Hepatocyte (in vitro differentiated cells): ENCODE measurements around the gene ZSWIM4. TPM values are rescaled to one million over a fixed set of nuclear protein-coding genes. Genes with fewer than 3 reads are reported as not detected.

Experiments
- DNase-seq: peaks from one replicate; pipeline ENCODE4 v3.0.0-alpha.2; 2016; ENCODE audit warnings: low spot score
- H2AFZ ChIP-seq: fragments of 200-600 bp; sonication (generic); 2 replicates; pipeline ENCODE4 v1.6.0; 2016; ENCODE audit warnings: antibody characterized with exemption, mild to moderate bottlenecking
- H3K27ac ChIP-seq: fragments of 200-600 bp; sonication (generic); 2 replicates; pipeline ENCODE4 v1.5.1; 2016; ENCODE audit warnings: mild to moderate bottlenecking
- H3K27me3 ChIP-seq: fragments of 200-600 bp; sonication (generic); 2 replicates; pipeline ENCODE4 v1.6.1; 2016
- H3K36me3 ChIP-seq: fragments of 200-600 bp; sonication (generic); replicated peaks from 2 replicates; pipeline ENCODE4 v1.5.1; 2016; ENCODE audit warnings: low read depth; ENCODE audit not compliant: insufficient read depth
- H3K4me1 ChIP-seq: fragments of 200-600 bp; sonication (generic); 2 replicates; pipeline ENCODE4 v1.5.1; 2016; ENCODE audit warnings: mild to moderate bottlenecking, moderate library complexity; ENCODE audit not compliant: insufficient read depth
- H3K4me2 ChIP-seq: fragments of 200-600 bp; sonication (generic); 2 replicates; pipeline ENCODE4 v1.6.0; 2016
- H3K4me3 ChIP-seq: fragments of 200-600 bp; sonication (generic); 2 replicates; pipeline ENCODE4 v1.5.1; 2016; ENCODE audit warnings: mild to moderate bottlenecking
- H3K79me2 ChIP-seq: fragments of 200-600 bp; sonication (generic); 2 replicates; pipeline ENCODE4 v1.6.0; 2017; ENCODE audit warnings: mild to moderate bottlenecking
- H3K9me2 ChIP-seq: fragments of 200-600 bp; sonication (generic); replicated peaks from 2 replicates; pipeline ENCODE4 v1.6.0; 2017; ENCODE audit warnings: mild to moderate bottlenecking; ENCODE audit not compliant: insufficient read depth
- H3K9me3 ChIP-seq: fragments of 200-600 bp; sonication (generic); 2 replicates; pipeline ENCODE4 v1.5.1; 2016; ENCODE audit warnings: low read depth, mild to moderate bottlenecking
- H4K20me1 ChIP-seq: fragments of 200-600 bp; sonication (generic); 2 replicates; pipeline ENCODE4 v1.6.0; 2016; ENCODE audit warnings: mild to moderate bottlenecking; ENCODE audit not compliant: insufficient read depth, poor library complexity, severe bottlenecking
- EZH2 ChIP-seq: fragments of 200-600 bp; sonication (generic); IDR thresholded peaks from 2 replicates; pipeline ENCODE4 v1.6.1; 2016; ENCODE audit warnings: antibody characterized with exemption, mild to moderate bottlenecking, borderline replicate concordance
- EZH2phosphoT487 ChIP-seq: fragments of 200-600 bp; sonication (generic); IDR thresholded peaks from one replicate; pipeline ENCODE4 v1.6.1; 2018; ENCODE audit warnings: antibody characterized with exemption, mild to moderate bottlenecking, low read depth, moderate library complexity; ENCODE audit not compliant: unreplicated experiment, severe bottlenecking
- WGBS: methylation state at CpG from one replicate; pipeline ENCODE4 v1.1.6; 2016; ENCODE audit warnings: low lambda C conversion rate; ENCODE audit errors: missing lambda C conversion rate; 5-methylcytosine and 5-hydroxymethylcytosine counted together
- polyA plus RNA-seq: library from polyadenylated mRNA; unstranded; fragments of >200 nt; fragmentation: Nextera tagmentation; extraction: Ambion mirVana; gene quantifications from 2 replicates; pipeline ENCODE4 v1.2.1, GENCODE V29; 2016
- total RNA-seq: library from RNA; depleted of rRNA; stranded (reverse); fragments of >200 nt; gene quantifications from 2 replicates; pipeline ENCODE4 v1.2.3, GENCODE V29; 2014
- TF ChIP-seq, protein P1 (sequence below): fragments of 200-600 bp; sonication (generic); IDR thresholded peaks from 2 replicates; pipeline ENCODE4 v1.5.1; 2016; ENCODE audit warnings: antibody characterized with exemption, mild to moderate bottlenecking; ENCODE audit not compliant: poor library complexity

Gene ZSWIM4
- total and polyA plus RNA-seq, 2 experiments from 2014 or later, result 3.5 to 3.7 TPM

DNA sequence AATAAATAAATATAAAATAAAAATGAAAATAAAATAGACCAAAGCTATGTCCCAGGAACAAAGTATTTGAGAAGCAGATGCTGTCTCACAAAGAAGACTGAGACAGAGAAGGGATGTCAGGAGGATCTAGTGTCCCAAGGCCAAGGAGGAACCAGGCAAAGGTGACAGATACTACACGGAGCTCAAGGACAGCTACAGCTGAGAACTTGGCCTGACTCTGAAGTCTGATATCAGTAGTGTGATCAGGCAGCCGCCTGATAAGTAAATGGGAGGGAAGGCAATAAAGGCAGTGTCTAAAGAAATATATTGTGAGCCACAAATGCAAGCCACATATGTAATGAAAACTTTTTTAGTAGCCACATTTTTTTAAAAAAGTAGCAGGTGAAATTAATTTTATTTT, 61.3 kb downstream of the ZSWIM4 start:
- Histone ChIP-seq H3K4me3 (no peak overlapping the region), H3K4me2 (no peak overlapping the region), H3K27me3 (no peaks in the 10 kb centered on the region), H3K9me3 (no peaks in the 10 kb centered on the region), H4K20me1 (no peaks in the 10 kb centered on the region), H3K36me3 (no peaks in the 10 kb centered on the region), H3K4me1 (peaks cover 26% of the 10 kb centered on the region), H2AFZ (no peak overlapping the region), H3K9me2 (no peaks in the 10 kb centered on the region), H3K27ac (no peak overlapping the region), H3K79me2 (no peaks in the 10 kb centered on the region)
- no peak for DNase-seq
- 59% methylated on average over 2 of the region's 2 CpGs for WGBS
- TF ChIP-seq EZH2 (no peak), EZH2phosphoT487 (no peak)
- TF ChIP-seq, protein P1, sequence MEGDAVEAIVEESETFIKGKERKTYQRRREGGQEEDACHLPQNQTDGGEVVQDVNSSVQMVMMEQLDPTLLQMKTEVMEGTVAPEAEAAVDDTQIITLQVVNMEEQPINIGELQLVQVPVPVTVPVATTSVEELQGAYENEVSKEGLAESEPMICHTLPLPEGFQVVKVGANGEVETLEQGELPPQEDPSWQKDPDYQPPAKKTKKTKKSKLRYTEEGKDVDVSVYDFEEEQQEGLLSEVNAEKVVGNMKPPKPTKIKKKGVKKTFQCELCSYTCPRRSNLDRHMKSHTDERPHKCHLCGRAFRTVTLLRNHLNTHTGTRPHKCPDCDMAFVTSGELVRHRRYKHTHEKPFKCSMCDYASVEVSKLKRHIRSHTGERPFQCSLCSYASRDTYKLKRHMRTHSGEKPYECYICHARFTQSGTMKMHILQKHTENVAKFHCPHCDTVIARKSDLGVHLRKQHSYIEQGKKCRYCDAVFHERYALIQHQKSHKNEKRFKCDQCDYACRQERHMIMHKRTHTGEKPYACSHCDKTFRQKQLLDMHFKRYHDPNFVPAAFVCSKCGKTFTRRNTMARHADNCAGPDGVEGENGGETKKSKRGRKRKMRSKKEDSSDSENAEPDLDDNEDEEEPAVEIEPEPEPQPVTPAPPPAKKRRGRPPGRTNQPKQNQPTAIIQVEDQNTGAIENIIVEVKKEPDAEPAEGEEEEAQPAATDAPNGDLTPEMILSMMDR, result no peak

- H2AFZ ChIP-seq, result no peak overlapping the region
- H3K27ac ChIP-seq, result no peak overlapping the region
These were observed 64.2 kb downstream of the ZSWIM4 start for GRCh38 chr19:13859361-13859880.

DNA sequence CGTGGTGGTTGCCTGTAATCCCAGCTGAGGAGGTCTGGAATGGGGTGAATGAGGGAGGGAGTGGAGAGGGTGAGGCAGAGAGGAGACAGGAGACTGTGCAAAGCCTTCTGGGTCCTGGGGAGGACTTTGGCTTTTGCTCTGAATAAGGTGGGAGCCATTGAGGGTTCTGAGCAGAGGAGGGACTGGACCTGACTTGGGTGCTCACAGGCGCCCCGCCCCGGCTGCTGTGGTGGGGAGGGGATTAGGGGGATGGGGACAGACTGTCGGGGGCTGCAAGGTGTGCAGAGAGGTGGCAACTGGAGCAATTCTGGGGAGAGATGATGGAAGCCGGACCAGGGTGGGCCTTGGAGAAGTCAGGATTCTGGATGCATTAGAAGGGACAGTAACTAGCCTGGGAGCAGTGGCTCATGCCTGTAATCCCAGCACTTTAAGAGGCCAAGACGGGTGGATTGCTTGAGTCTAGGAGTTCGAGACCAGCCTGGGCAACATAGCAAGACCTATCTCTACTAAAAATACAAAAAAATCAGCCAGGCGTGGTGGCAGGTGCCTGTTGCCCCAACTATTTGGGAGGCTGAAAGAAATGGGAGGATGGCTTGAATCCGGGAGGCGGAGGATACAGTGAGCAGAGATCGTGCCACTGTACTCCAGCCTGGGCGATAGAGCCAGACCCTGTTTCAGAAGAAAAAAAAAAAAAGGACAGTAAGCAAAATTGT, 65.6 kb downstream of the ZSWIM4 start:
- Histone ChIP-seq H3K4me3 (no peak overlapping the region), H3K27me3 (no peaks in the 10 kb centered on the region)

More at GRCh38 chr19:13859361-13859880, 64.2 kb downstream of the ZSWIM4 start:
- H3K4me3 ChIP-seq, result no peak overlapping the region
- no peaks in the 10 kb centered on the region for H3K27me3 ChIP-seq
- H3K9me3 ChIP-seq, result no peaks in the 10 kb centered on the region
- 96% methylated on average over 3 of the region's 3 CpGs for WGBS
- H3K4me2 ChIP-seq, result no peak overlapping the region
- TF ChIP-seq EZH2phosphoT487, result no peak
- TF ChIP-seq EZH2, result no peak
- TF ChIP-seq, protein P1, result no peak
- H3K4me1 ChIP-seq, result peaks cover 11% of the 10 kb centered on the region
- no peaks in the 10 kb centered on the region for H4K20me1 ChIP-seq
- H3K36me3 ChIP-seq, result no peaks in the 10 kb centered on the region
- DNase-seq, result no peak
- no peaks in the 10 kb centered on the region for H3K79me2 ChIP-seq
- no peaks in the 10 kb centered on the region for H3K9me2 ChIP-seq

More for the DNA sequence above, 65.6 kb downstream of the ZSWIM4 start:
- TF ChIP-seq EZH2phosphoT487 (no peak), EZH2 (no peak)
- TF ChIP-seq, protein P1, result no peak
- H3K36me3 ChIP-seq, result no peaks in the 10 kb centered on the region
- no peaks in the 10 kb centered on the region for H3K9me2 ChIP-seq
- WGBS, result 90% methylated on average over 12 of the region's 13 CpGs
- H2AFZ ChIP-seq, result peak overlapping the region; percentile 50
- H3K4me2 ChIP-seq, result no peak overlapping the region
- DNase-seq, result no peak
- no peaks in the 10 kb centered on the region for H3K9me3 ChIP-seq
- H3K79me2 ChIP-seq, result no peaks in the 10 kb centered on the region
- H3K4me1 ChIP-seq, result peaks cover 11% of the 10 kb centered on the region
- peak overlapping the region; percentile 96 for H3K27ac ChIP-seq
- H4K20me1 ChIP-seq, result no peaks in the 10 kb centered on the region
